Measurements from ENCODE around the gene PLPP2. TPM values are rescaled to one million over a fixed set of nuclear protein-coding genes. Genes with fewer than 3 reads are reported as not detected.

Gene PLPP2
- total RNA-seq, 1 donor from 2014 or later = 4.1 TPM

DNA sequence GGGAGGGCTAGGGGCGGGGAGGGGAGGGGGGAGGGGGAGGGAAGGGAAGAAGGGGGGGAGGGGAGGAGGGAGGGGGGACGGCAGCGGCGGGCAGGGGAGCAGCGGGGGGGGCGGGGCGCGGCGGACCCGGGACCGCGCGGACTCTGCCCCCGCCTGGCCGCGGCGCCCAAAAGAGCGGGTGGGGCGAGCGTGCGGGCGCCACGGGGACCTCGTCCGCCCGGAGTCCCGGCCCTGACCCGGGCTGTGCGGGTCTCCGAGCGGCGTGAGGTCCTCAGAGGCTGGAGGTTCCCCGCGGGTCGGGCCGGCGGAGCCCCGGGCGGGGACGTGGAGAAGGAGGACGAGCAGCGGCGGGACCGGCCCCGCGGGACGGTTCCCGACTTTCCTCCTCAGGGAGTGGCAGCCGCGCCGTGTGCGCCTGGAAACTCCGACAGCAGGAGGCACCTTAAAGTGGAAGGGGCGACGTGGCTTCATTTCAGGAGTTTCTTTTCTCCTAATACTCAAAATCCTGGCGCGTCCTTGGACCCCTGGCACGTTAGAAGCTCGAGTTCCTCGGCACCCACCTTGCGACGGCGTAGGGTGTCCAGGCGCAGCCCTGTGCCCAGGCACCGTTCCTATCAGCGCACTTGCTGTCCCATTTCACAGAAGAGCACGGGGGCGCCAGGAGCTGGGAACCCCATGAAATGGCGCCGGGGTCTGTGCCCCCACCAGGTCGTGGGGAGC is 518 bp upstream of the PLPP2 start:
- Mint-ChIP-seq H3K27ac (ENCODE audit: unreplicated experiment) (no peak overlapping the region), H3K4me1 (ENCODE audit: low read depth) (peaks cover 32% of the 10 kb centered on the region), H3K27me3 (ENCODE audit: low read depth) (peaks cover 18% of the 10 kb centered on the region), H3K4me3 (ENCODE audit: unreplicated experiment) (no peak overlapping the region), H3K36me3 (ENCODE audit: low read depth) (no peaks in the 10 kb centered on the region), H3K9me3 (ENCODE audit: low read depth) (no peaks in the 10 kb centered on the region)
- DNase-seq (ENCODE audit: low spot score) = peak; percentile 75
- TF ChIP-seq, protein P1, sequence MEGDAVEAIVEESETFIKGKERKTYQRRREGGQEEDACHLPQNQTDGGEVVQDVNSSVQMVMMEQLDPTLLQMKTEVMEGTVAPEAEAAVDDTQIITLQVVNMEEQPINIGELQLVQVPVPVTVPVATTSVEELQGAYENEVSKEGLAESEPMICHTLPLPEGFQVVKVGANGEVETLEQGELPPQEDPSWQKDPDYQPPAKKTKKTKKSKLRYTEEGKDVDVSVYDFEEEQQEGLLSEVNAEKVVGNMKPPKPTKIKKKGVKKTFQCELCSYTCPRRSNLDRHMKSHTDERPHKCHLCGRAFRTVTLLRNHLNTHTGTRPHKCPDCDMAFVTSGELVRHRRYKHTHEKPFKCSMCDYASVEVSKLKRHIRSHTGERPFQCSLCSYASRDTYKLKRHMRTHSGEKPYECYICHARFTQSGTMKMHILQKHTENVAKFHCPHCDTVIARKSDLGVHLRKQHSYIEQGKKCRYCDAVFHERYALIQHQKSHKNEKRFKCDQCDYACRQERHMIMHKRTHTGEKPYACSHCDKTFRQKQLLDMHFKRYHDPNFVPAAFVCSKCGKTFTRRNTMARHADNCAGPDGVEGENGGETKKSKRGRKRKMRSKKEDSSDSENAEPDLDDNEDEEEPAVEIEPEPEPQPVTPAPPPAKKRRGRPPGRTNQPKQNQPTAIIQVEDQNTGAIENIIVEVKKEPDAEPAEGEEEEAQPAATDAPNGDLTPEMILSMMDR (IDR thresholded peaks at IDR 0.05) = no peak

GRCh38 chr19:290372-291005 is 714 bp downstream of the PLPP2 start:
- TF ChIP-seq, protein P1 (IDR thresholded peaks at IDR 0.05) = no peak
- H3K27ac Mint-ChIP-seq (ENCODE audit: unreplicated experiment) = no peak overlapping the region
- DNase-seq (ENCODE audit: low spot score) = no peak
- no peaks in the 10 kb centered on the region for H3K36me3 Mint-ChIP-seq (ENCODE audit: low read depth)
- H3K27me3 Mint-ChIP-seq (ENCODE audit: low read depth) = peaks cover 18% of the 10 kb centered on the region
- H3K4me3 Mint-ChIP-seq (ENCODE audit: unreplicated experiment) = peak overlapping the region; percentile 40
- H3K4me1 Mint-ChIP-seq (ENCODE audit: low read depth) = peaks cover 22% of the 10 kb centered on the region
- H3K9me3 Mint-ChIP-seq (ENCODE audit: low read depth) = no peaks in the 10 kb centered on the region

- Mint-ChIP-seq H3K27me3 (ENCODE audit: low read depth) (peaks cover 18% of the 10 kb centered on the region), H3K9me3 (ENCODE audit: low read depth) (no peaks in the 10 kb centered on the region), H3K4me1 (ENCODE audit: low read depth) (peaks cover 16% of the 10 kb centered on the region), H3K4me3 (ENCODE audit: unreplicated experiment) (no peak overlapping the region), H3K27ac (ENCODE audit: unreplicated experiment) (no peak overlapping the region), H3K36me3 (ENCODE audit: low read depth) (no peaks in the 10 kb centered on the region)
- TF ChIP-seq, protein P1 (IDR thresholded peaks at IDR 0.05) = no peak
- DNase-seq (ENCODE audit: low spot score) = no peak
Observed at GRCh38 chr19:289651-290371, 1.4 kb downstream of the PLPP2 start.

DNA sequence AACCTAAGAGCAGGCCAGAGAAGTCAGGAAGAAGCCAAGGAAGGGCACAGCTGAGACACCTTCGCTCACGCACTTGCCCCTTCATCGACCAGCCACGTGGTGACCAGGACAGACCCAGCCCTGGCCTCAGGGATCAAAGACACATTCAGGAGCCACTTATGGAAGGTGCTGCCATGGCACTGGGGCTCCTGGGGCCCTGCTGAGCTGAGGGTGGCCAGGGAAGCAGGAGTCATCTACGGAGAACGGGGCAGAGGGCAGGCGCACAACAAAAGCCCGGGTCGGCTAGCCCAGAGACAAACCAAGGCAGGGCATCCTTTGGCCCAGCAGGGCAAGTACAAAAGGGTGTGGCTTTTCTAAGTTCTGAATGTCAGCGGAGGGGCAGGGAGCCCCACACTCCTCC is 2.3 kb downstream of the PLPP2 start:
- H3K36me3 Mint-ChIP-seq (ENCODE audit: low read depth) = no peaks in the 10 kb centered on the region
- no peak overlapping the region for H3K27ac Mint-ChIP-seq (ENCODE audit: unreplicated experiment)
- no peak overlapping the region for H3K4me3 Mint-ChIP-seq (ENCODE audit: unreplicated experiment)
- no peak for DNase-seq (ENCODE audit: low spot score)
- H3K27me3 Mint-ChIP-seq (ENCODE audit: low read depth) = peaks cover 11% of the 10 kb centered on the region
- no peaks in the 10 kb centered on the region for H3K9me3 Mint-ChIP-seq (ENCODE audit: low read depth)
- TF ChIP-seq, protein P1 (IDR thresholded peaks at IDR 0.05) = no peak
- H3K4me1 Mint-ChIP-seq (ENCODE audit: low read depth) = peaks cover 7% of the 10 kb centered on the region

DNA sequence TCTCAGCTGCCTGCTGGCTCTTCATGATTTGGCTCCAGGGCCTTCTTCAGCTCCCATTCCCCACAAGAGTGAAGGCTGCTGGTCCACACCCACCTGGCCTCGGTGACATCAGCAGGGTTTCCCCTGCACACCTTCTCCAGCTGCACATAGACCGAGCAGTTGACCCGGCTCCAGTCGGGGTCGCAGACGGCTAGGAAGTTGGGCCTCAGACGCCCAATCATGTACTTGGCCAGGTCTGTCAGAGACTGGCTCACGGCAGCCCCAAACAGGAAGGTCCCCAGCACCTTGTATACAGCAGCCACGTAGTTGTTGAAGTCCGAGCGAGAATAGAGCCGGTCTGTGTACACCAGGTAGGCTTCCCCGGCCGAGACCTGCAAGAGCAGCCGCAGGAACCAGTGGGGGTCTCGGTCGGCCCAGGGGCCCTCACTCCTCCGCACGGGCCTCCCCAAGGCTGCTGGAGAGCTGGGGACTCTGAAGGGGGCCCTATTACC is 3.8 kb downstream of the PLPP2 start:
- Mint-ChIP-seq H3K36me3 (ENCODE audit: low read depth) (no peaks in the 10 kb centered on the region), H3K4me1 (ENCODE audit: low read depth) (peaks cover 5% of the 10 kb centered on the region), H3K27ac (ENCODE audit: unreplicated experiment) (no peak overlapping the region), H3K4me3 (ENCODE audit: unreplicated experiment) (no peak overlapping the region), H3K27me3 (ENCODE audit: low read depth) (peaks cover 1% of the 10 kb centered on the region), H3K9me3 (ENCODE audit: low read depth) (no peaks in the 10 kb centered on the region)
- TF ChIP-seq, protein P1 (IDR thresholded peaks at IDR 0.05) = no peak
- peak; percentile 62 for DNase-seq (ENCODE audit: low spot score)

All from chondrocyte (in vitro differentiated cells).